ENCODE measurements around the gene EFCAB11.

GRCh38 chr14:89924268-89924667 lies 30.3 kb downstream of the EFCAB11 start:
- TF ChIP-seq CTCF (IDR thresholded peaks at IDR 0.05) (no peak), POLR2A (IDR thresholded peaks at IDR 0.05) (no peak)

All from esophagus squamous epithelium (tissue), 4 donors.